Cardiac muscle cell (in vitro differentiated cells and primary cell): ENCODE data around the gene PLIN1. TPM values are rescaled to one million over a fixed set of nuclear protein-coding genes. Genes with fewer than 3 reads are reported as not detected.

Experiments
- DNase-seq, 2 donors: peaks; one replicate each; pipeline versions ENCODE4 v3.0.0 to v3.0.0-alpha.2; 2010 to 2017; ENCODE audit warnings: low read depth in 1 of 2, low spot score in 1 of 2
- H3K27ac ChIP-seq: fragments of 200-600 bp; sonication (generic); 2 replicates; pipeline ENCODE4 v1.5.1; 2016
- H3K27me3 ChIP-seq: fragments of 200-600 bp; sonication (generic); 2 replicates; pipeline ENCODE4 v1.6.0; 2016; ENCODE audit warnings: control low read depth
- H3K36me3 ChIP-seq: fragments of 200-600 bp; sonication (generic); 2 replicates; pipeline ENCODE4 v1.5.1; 2016; ENCODE audit warnings: control low read depth
- H3K4me1 ChIP-seq: fragments of 200-600 bp; sonication (generic); 2 replicates; pipeline ENCODE4 v1.8.1; 2017; ENCODE audit warnings: low read depth, mild to moderate bottlenecking, mixed run types
- H3K4me3 ChIP-seq: fragments of 200-600 bp; sonication (generic); 2 replicates; pipeline ENCODE4 v1.5.1; 2016; ENCODE audit warnings: mild to moderate bottlenecking
- H3K9me3 ChIP-seq: fragments of 200-600 bp; sonication (generic); 2 replicates; pipeline ENCODE4 v1.5.1; 2017; ENCODE audit warnings: low read depth, mild to moderate bottlenecking, control low read depth
- CTCF ChIP-seq: IDR thresholded peaks from 2 replicates; pipeline ENCODE4 v1.5.1; 2012; ENCODE audit warnings: low read depth, mild to moderate bottlenecking, low read length
- polyA plus RNA-seq: library from polyadenylated mRNA; unstranded; fragments of >200 nt; fragmentation: Nextera tagmentation; extraction: Ambion mirVana; gene quantifications from 2 replicates; pipeline ENCODE4 v1.2.1, GENCODE V29; 2016
- total RNA-seq: library from RNA; depleted of rRNA; stranded (reverse); fragments of >200 nt; gene quantifications from 2 replicates; pipeline ENCODE4 v1.2.3, GENCODE V29; 2016

Gene PLIN1
- total and polyA plus RNA-seq, 2 experiments from 2014 or later = 0.09 to 0.57 TPM

- TF ChIP-seq CTCF = no peak
- Histone ChIP-seq H3K27ac (no peak overlapping the region), H3K27me3 (no peaks in the 10 kb centered on the region), H3K4me3 (no peak overlapping the region), H3K4me1 (no peaks in the 10 kb centered on the region), H3K36me3 (no peaks in the 10 kb centered on the region), H3K9me3 (no peaks in the 10 kb centered on the region)
- no peak for DNase-seq
Observed at GRCh38 chr15:89677381-89677780, 1.8 kb downstream of the PLIN1 start.

GRCh38 chr15:89675606-89676005 lies 3.6 kb downstream of the PLIN1 start:
- H3K27ac ChIP-seq = no peak overlapping the region
- no peak for TF ChIP-seq CTCF
- no peaks in the 10 kb centered on the region for H3K9me3 ChIP-seq
- no peak overlapping the region for H3K4me3 ChIP-seq
- H3K4me1 ChIP-seq = no peaks in the 10 kb centered on the region
- DNase-seq = no peak
- H3K36me3 ChIP-seq = no peaks in the 10 kb centered on the region
- no peaks in the 10 kb centered on the region for H3K27me3 ChIP-seq

- Histone ChIP-seq H3K27me3 (no peaks in the 10 kb centered on the region), H3K4me3 (no peak overlapping the region), H3K27ac (no peak overlapping the region), H3K36me3 (no peaks in the 10 kb centered on the region), H3K4me1 (no peaks in the 10 kb centered on the region), H3K9me3 (no peaks in the 10 kb centered on the region)
- no peak for DNase-seq
- TF ChIP-seq CTCF = no peak
Observed at GRCh38 chr15:89674526-89674925, 4.6 kb downstream of the PLIN1 start.

- Histone ChIP-seq H3K27me3 (no peaks in the 10 kb centered on the region), H3K27ac (no peak overlapping the region), H3K36me3 (no peaks in the 10 kb centered on the region), H3K9me3 (no peaks in the 10 kb centered on the region), H3K4me1 (no peaks in the 10 kb centered on the region), H3K4me3 (no peak overlapping the region)
- peak; percentile 60 for TF ChIP-seq CTCF
- DNase-seq = peak; percentile 54 to 69
Observed at GRCh38 chr15:89673165-89673512, 6.0 kb downstream of the PLIN1 start.

GRCh38 chr15:89672221-89673164 lies 6.7 kb downstream of the PLIN1 start:
- Histone ChIP-seq H3K27ac (no peak overlapping the region), H3K4me1 (no peaks in the 10 kb centered on the region), H3K36me3 (no peaks in the 10 kb centered on the region), H3K9me3 (no peaks in the 10 kb centered on the region), H3K27me3 (no peaks in the 10 kb centered on the region), H3K4me3 (no peak overlapping the region)
- peak in 1 of 2 donors; percentile 63 for DNase-seq
- no peak for TF ChIP-seq CTCF
